COR-L47 (cell line): ENCODE results near the gene SLC30A2.

Source experiments
- DNase-seq: peaks from one replicate; lab custom pipeline; 2025; lab: John Stamatoyannopoulos, UW

The SLC30A2 gene

GRCh38 chr1:26069941-26070295 lies 24.0 kb upstream of the SLC30A2 start:
- DNase-seq = no peak

- no peak for DNase-seq
These were observed 21.6 kb upstream of the SLC30A2 start, which contains the start of gene TRIM63 for GRCh38 chr1:26067432-26067911. TRIM63 (minus strand) TSS chr1:26067630; CDS start chr1:26067494, 136 bp downstream.

- DNase-seq = no peak
These were observed 20.9 kb upstream of the SLC30A2 start for GRCh38 chr1:26066857-26067256.

- DNase-seq = no peak
These were observed 20.2 kb upstream of the SLC30A2 start for GRCh38 chr1:26066160-26066559.

- no peak for DNase-seq
These were observed 18.6 kb upstream of the SLC30A2 start for GRCh38 chr1:26064553-26064952.

GRCh38 chr1:26060832-26061574 lies 15.1 kb upstream of the SLC30A2 start:
- no peak for DNase-seq

GRCh38 chr1:26059906-26060305 lies 14.0 kb upstream of the SLC30A2 start:
- no peak for DNase-seq

GRCh38 chr1:26058052-26058595 lies 12.2 kb upstream of the SLC30A2 start:
- DNase-seq = no peak

GRCh38 chr1:26057189-26057588 lies 11.3 kb upstream of the SLC30A2 start:
- no peak for DNase-seq

GRCh38 chr1:26055041-26055440 lies 9.1 kb upstream of the SLC30A2 start:
- DNase-seq = no peak

- no peak for DNase-seq
These were observed 8.0 kb upstream of the SLC30A2 start for GRCh38 chr1:26053718-26054560.

- DNase-seq = no peak
These were observed 4.3 kb upstream of the SLC30A2 start for GRCh38 chr1:26050248-26050640.

- DNase-seq = no peak
These were observed 3.8 kb upstream of the SLC30A2 start for GRCh38 chr1:26049531-26050247.

- DNase-seq = no peak
These were observed 1.5 kb upstream of the SLC30A2 start for GRCh38 chr1:26047278-26047874.

- DNase-seq = no peak
These were observed 553 bp upstream of the SLC30A2 start for GRCh38 chr1:26046246-26047095.

- DNase-seq = no peak
These were observed 772 bp downstream of the SLC30A2 start for GRCh38 chr1:26044971-26045721.

- DNase-seq = no peak
These were observed 1.5 kb downstream of the SLC30A2 start for GRCh38 chr1:26044414-26044813.

GRCh38 chr1:26043765-26044164 lies 2.2 kb downstream of the SLC30A2 start:
- no peak for DNase-seq

GRCh38 chr1:26041978-26042377 lies 3.9 kb downstream of the SLC30A2 start:
- DNase-seq = no peak

GRCh38 chr1:26041401-26041800 lies 4.5 kb downstream of the SLC30A2 start:
- no peak for DNase-seq
